OCI-LY7 (cell line): Measurements from ENCODE around the gene FAM185A.
"Not testable (repeated sequence)": the region's sequence is repeated elsewhere in the genome, so short reads cannot be mapped to it uniquely, and the experiment has no call there.

Experiments used
- CTCF ChIP-seq: fragments of 200-600 bp; sonication (generic); conservative IDR thresholded peaks from 2 replicates; pipeline ENCODE4 v1.5.1; 2014; ENCODE audit warnings: mild to moderate bottlenecking, antibody characterized with exemption, low read length, moderate library complexity, mixed read lengths
- EZH2phosphoT487 ChIP-seq: fragments of 200-600 bp; sonication (generic); IDR thresholded peaks from 2 replicates; pipeline ENCODE4 v1.6.1; 2018; ENCODE audit warnings: low read depth, borderline replicate concordance, mild to moderate bottlenecking, mixed run types, antibody characterized with exemption, low read length, moderate library complexity, mixed read lengths

GRCh38 chr7:102718491-102718890, 30.3 kb upstream of the FAM185A start:
- not testable (repeated sequence) for TF ChIP-seq CTCF, EZH2phosphoT487
